Spleen (tissue), 11 donors: ENCODE data around the gene FGD4. TPM values are rescaled to one million over a fixed set of nuclear protein-coding genes. Genes with fewer than 3 reads are reported as not detected.

Experiments used
- DNase-seq: peaks from one replicate; pipeline ENCODE4 v3.0.0-alpha.2; 2020
- H3K27ac ChIP-seq, 8 donors: fragments of 200-600 bp; sonication (generic) in 7 of 8; 1 replicate in 4 of 8; 2 replicates in 4 of 8; pipeline versions ENCODE4 v1.5.0 to v1.8.0; 2016 to 2021; ENCODE audit warnings: inconsistent platforms in 4 of 8, mild to moderate bottlenecking in 4 of 8, moderate library complexity in 1 of 8
- H3K27me3 ChIP-seq, 7 donors: fragments of 200-600 bp; sonication (generic) in 6 of 7; replicated peaks in 1 of 7; 1 replicate in 4 of 7; 2 replicates in 3 of 7; pipeline versions ENCODE4 v1.5.0 to v1.8.0; 2016 to 2021; ENCODE audit warnings: inconsistent platforms in 3 of 7, mild to moderate bottlenecking in 1 of 7
- H3K36me3 ChIP-seq, 6 donors: fragments of 200-600 bp; sonication (generic) in 5 of 6; 1 replicate in 4 of 6; 2 replicates in 2 of 6; pipeline versions ENCODE4 v1.5.0 to v1.8.0; 2016 to 2021; ENCODE audit warnings: inconsistent platforms in 2 of 6
- H3K4me1 ChIP-seq, 6 donors: fragments of 200-600 bp; sonication (generic) in 5 of 6; 1 replicate in 3 of 6; 2 replicates in 3 of 6; pipeline versions ENCODE4 v1.5.0 to v1.8.0; 2016 to 2021; ENCODE audit warnings: inconsistent platforms in 3 of 6
- H3K4me3 ChIP-seq, 8 donors: fragments of 200-600 bp; sonication (generic) in 7 of 8; 1 replicate in 4 of 8; 2 replicates in 4 of 8; pipeline versions ENCODE4 v1.5.0 to v1.8.0; 2016 to 2021; ENCODE audit warnings: inconsistent platforms in 4 of 8, mild to moderate bottlenecking in 4 of 8, moderate library complexity in 2 of 8
- H3K9me3 ChIP-seq, 8 donors: fragments of 200-600 bp; sonication (generic) in 7 of 8; 1 replicate in 4 of 8; 2 replicates in 4 of 8; pipeline versions ENCODE4 v1.5.0 to v1.8.0; 2016 to 2021; ENCODE audit warnings: inconsistent platforms in 4 of 8
- POLR2A ChIP-seq, 3 donors: fragments of 450-650 bp; IDR thresholded peaks; one replicate each; pipeline ENCODE4 v1.5.1; 2017; ENCODE audit warnings: antibody characterized with exemption in 3 of 3, mild to moderate bottlenecking in 1 of 3
- POLR2AphosphoS5 ChIP-seq, 3 donors: sonication (generic); formaldehyde crosslinking; IDR thresholded peaks; one replicate each; pipeline ENCODE4 v1.5.1; 2017; ENCODE audit warnings: antibody characterized with exemption in 3 of 3
- WGBS, 5 donors: extraction: QIAGEN DNeasy Blood & Tissue Kit in 3 of 5; methylation state at CpG; one replicate each; pipeline versions ENCODE4 v1.1.5 to v1.1.7; 2013 to 2018; 5-methylcytosine and 5-hydroxymethylcytosine counted together
- intact Hi-C: fragments of 100-400 bp; cut with DNase I; formaldehyde crosslinking; loops from one replicate; pipeline ENCODE4 v1.15.0; 2023; ENCODE audit warnings: low total_unique reads
- polyA plus RNA-seq, 3 donors: library from polyadenylated mRNA; stranded (reverse); fragments of 200-250 nt; gene quantifications; one replicate each; pipeline ENCODE4 v1.2.1, GENCODE V29; 2013
- total RNA-seq, 7 donors: library from RNA; depleted of rRNA in 3 of 7; stranded (reverse); fragments of >200 nt in 3 of 7; fragmentation: NEBNext Ultra II Directional in 4 of 7; extraction: Animal tissue kit (Norgen Biotek cat#: 25700) in 4 of 7; gene quantifications; one replicate each; pipeline versions ENCODE4 v1.1.0 to v1.2.1, GENCODE V29; 2016 to 2021
- TF ChIP-seq, protein P1 (sequence below), 11 experiments: fragments of 200-600 bp in 7 of 11; fragments of 450-650 bp in 4 of 11; sonication (generic) in 4 of 11; IDR thresholded peaks in 8 of 11; conservative IDR thresholded peaks in 3 of 11; 1 replicate in 7 of 11; 2 replicates in 4 of 11; pipeline versions ENCODE4 v1.4.0 to v1.8.0; 2016 to 2021; ENCODE audit warnings: antibody characterized with exemption in 11 of 11, inconsistent platforms in 4 of 11, mild to moderate bottlenecking in 1 of 11
- donor health status: healthy with polysubstance abuse.
- donor health status: DM: no; HTN: no; CAD: no; lungs with moderate emphysema.
- donor health status: DM: no; HTN: no; CAD: no.
- donor health status: Bipolar disorder and iron deficiency.
- donor health status: healthy.
- donor health status: DM: no; HTN: no; CAD: no.
- donor health status: DM: yes; HTN: yes; CAD: no.

FGD4 gene
- total and polyA plus RNA-seq, 10 donors, result 1.0 to 44.4 (median 25.7) TPM

DNA sequence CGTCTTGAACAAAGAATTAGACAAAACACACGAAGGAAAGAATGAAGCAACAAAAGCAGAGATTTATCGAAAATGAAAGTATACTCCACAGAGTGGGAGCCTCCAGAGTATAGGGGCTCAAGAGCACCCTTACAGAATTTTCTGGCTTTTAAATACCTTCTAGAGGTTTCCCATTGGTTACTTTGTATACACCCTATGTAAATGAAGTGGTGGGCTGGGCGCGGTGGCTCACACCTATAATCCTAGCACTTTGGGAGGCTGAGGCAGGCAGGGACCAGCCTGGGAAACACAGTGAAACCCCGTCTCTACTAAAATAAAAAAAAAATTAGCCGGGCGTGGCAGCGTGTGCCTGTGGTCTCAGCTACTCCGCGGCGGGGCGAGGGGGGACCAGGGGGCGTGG, 266.7 kb downstream of the FGD4 start:
- no peak overlapping the region for H3K27ac ChIP-seq
- WGBS, 5 donors, result 84 to 94% (median 91%) methylated on average over 14 of the region's 14 CpGs
- no peak for DNase-seq
- TF ChIP-seq, protein P1, sequence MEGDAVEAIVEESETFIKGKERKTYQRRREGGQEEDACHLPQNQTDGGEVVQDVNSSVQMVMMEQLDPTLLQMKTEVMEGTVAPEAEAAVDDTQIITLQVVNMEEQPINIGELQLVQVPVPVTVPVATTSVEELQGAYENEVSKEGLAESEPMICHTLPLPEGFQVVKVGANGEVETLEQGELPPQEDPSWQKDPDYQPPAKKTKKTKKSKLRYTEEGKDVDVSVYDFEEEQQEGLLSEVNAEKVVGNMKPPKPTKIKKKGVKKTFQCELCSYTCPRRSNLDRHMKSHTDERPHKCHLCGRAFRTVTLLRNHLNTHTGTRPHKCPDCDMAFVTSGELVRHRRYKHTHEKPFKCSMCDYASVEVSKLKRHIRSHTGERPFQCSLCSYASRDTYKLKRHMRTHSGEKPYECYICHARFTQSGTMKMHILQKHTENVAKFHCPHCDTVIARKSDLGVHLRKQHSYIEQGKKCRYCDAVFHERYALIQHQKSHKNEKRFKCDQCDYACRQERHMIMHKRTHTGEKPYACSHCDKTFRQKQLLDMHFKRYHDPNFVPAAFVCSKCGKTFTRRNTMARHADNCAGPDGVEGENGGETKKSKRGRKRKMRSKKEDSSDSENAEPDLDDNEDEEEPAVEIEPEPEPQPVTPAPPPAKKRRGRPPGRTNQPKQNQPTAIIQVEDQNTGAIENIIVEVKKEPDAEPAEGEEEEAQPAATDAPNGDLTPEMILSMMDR (IDR thresholded peaks at IDR 0.05 in 8 of 11, conservative IDR thresholded peaks at IDR 0.05 in 3 of 11), result no peak
- TF ChIP-seq POLR2A (IDR thresholded peaks at IDR 0.05) (no peak), POLR2AphosphoS5 (IDR thresholded peaks at IDR 0.05) (no peak)
- H3K36me3 ChIP-seq, result no peaks in the 10 kb centered on the region
- H3K27me3 ChIP-seq, result no peaks in the 10 kb centered on the region
- intact Hi-C loops, result loop anchor here (10.0 kb wide), 1 partner anchor 301 kb away; no protein-coding TSS in a partner anchor
- H3K4me1 ChIP-seq, result no peaks in the 10 kb centered on the region
- H3K9me3 ChIP-seq, result peaks cover 0 to 14% (median 9%) of the 10 kb centered on the region in 8 donors
- no peak overlapping the region for H3K4me3 ChIP-seq

DNA sequence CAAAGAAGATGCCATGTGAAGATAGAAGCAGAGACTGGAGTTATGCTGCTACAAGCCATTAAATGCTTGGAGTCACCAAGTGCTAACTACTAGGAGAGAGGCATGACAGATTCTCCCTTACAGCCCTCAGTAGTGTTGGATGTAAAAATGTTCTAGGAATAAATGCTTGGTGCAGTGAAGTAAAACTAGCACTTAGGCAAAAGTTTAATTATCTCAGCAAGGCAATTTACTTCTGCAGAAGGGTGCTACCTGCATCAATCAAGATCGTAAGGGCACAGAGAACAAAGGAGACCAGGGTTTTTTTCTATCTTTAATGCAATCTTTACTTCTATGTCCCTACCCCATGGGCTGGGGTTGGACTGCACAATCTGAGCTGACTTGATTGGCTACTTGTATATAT, 270.2 kb downstream of the FGD4 start:
- H3K27ac ChIP-seq, result no peak overlapping the region
- TF ChIP-seq POLR2AphosphoS5 (IDR thresholded peaks at IDR 0.05) (no peak), POLR2A (IDR thresholded peaks at IDR 0.05) (no peak)
- TF ChIP-seq, protein P1 (IDR thresholded peaks at IDR 0.05 in 8 of 11, conservative IDR thresholded peaks at IDR 0.05 in 3 of 11), result no peak
- H3K9me3 ChIP-seq, result peaks cover 0 to 14% (median 9%) of the 10 kb centered on the region in 8 donors
- WGBS, 5 donors, result 91 to 100% (median 97%) methylated on average over 1 of the region's 1 CpG
- intact Hi-C loops, result loop anchor here (10.0 kb wide), 1 partner anchor 305 kb away; no protein-coding TSS in a partner anchor
- H3K27me3 ChIP-seq, result no peaks in the 10 kb centered on the region
- H3K4me1 ChIP-seq, result peaks cover 0 to 16% (median 0%) of the 10 kb centered on the region in 6 donors
- no peaks in the 10 kb centered on the region for H3K36me3 ChIP-seq
- DNase-seq, result no peak
- H3K4me3 ChIP-seq, result no peak overlapping the region

DNA sequence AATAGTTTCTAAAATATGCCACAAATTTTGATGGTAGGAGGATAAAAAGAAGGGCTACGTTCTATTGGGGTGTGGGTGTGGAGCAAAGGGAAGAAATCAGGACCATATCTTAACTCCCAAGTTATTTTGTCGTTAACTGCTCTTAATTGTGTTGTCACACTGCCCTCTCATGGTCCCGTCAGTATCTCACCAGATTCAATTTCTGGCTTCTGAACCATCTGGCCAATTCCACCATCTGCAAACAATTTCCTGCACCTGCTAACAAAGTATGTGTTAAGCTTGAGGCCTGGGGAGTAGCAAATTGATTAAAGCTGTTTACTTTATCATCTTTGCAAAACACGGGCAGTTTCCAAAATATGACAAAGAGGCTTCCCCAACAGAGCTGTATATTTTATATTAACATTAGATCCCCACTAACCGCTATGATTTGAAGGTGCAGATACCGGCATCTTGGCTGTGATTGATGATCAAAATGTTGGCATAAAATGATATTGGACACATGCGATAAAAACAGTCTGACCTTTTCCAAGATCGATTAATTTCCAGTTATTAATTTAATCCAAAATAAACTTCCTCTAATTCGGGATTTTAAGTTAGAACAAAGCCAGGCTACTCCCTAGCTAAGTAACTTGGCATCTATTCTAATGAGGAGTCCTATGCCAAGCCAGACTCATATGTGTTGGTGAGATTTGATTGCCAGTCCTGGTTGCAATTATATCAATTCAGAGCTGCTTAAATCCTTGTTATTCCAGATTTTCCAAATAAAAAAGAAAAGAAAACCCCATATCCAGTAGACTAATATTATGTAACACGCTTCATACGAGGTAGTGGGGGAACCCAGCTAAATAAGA, 272.8 kb downstream of the FGD4 start:
- H3K4me3 ChIP-seq, result no peak overlapping the region
- peaks cover 0 to 28% (median 5%) of the 10 kb centered on the region in 6 donors for H3K4me1 ChIP-seq
- no peaks in the 10 kb centered on the region for H3K27me3 ChIP-seq
- WGBS, 5 donors, result 52 to 58% (median 56%) methylated on average over 11 of the region's 11 CpGs
- intact Hi-C loops, result loop anchor here (10.0 kb wide), 1 partner anchor 1017 kb away; the partner anchor contains the start of gene ETFBKMT
- no peak for DNase-seq
- H3K27ac ChIP-seq, result no peak overlapping the region
- H3K9me3 ChIP-seq, result peaks cover 0 to 14% (median 9%) of the 10 kb centered on the region in 8 donors
- TF ChIP-seq, protein P1 (IDR thresholded peaks at IDR 0.05 in 8 of 11, conservative IDR thresholded peaks at IDR 0.05 in 3 of 11), result peak in 9 of 11 experiments; percentile 22 to 53 (median 41)
- TF ChIP-seq POLR2A (IDR thresholded peaks at IDR 0.05) (no peak), POLR2AphosphoS5 (IDR thresholded peaks at IDR 0.05) (no peak)
- H3K36me3 ChIP-seq, result no peaks in the 10 kb centered on the region
